Activated T-cell treated with anti-CD3 and anti-CD28 coated beads for 1 hour (primary cell): Measurements from ENCODE around the gene LPP.

ENCODE experiments used
- DNase-seq: peaks from one replicate; pipeline ENCODE4 v3.0.0-alpha.2; 2020; ENCODE audit warnings: low read depth

The LPP gene

DNA sequence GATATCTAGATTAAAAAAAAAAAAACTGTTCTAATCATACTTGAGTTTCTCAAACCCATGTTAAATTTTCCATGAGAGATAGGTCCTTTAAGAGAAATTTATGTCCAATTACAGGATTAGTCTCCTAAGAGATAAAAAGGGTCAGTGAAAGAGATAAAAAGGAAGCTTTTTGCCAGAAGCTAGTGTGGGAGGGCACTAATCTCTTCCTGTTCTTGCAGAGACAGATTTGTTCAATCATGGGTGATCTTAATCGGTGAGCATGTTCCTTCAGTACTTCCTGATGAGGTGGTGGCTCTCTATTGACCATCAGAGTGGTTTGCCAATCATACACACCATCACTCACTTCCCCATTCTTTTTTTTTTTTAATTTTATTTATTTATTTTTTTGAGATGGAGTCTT lies 16.9 kb upstream of the LPP start:
- no peak for DNase-seq

- no peak for DNase-seq
These were observed 14.5 kb upstream of the LPP start for GRCh38 chr3:188139466-188139865.

DNA sequence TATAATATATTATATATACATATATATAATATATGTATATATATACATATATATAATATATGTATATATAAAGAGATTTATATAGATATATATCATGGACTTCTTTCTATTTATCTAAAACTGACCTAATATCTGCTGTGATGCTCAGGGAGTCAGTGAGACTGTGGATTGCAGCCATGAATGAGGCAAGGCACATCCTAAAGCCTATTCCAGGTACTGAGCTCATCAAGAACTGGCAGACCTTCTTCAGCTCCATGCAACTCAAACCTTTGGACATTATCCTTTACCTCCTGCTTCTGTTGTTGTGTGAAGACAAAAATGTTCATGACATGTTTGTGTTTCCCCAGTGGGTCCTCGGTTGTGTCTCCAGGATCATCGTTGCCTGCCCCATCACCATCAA lies 7.7 kb upstream of the LPP start:
- no peak for DNase-seq

DNA sequence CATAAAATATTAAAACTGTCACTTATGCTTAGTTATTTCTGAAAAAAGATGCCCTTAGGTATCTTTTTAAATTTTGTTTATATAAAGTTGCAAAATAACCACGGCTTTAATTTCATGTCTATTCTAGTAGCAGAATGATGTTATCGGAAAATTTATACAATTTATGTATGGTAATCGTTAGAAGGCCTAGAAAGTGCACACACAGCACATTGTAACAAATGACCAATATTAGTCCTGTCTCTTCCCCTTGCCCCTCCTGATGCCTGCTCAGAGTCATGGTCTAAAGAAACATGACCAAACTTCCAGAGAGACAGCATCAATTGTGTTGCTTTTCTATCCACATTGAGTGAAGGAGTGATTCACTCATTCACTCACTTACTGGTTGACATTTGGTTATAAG lies 6.2 kb upstream of the LPP start:
- DNase-seq, result no peak

DNA sequence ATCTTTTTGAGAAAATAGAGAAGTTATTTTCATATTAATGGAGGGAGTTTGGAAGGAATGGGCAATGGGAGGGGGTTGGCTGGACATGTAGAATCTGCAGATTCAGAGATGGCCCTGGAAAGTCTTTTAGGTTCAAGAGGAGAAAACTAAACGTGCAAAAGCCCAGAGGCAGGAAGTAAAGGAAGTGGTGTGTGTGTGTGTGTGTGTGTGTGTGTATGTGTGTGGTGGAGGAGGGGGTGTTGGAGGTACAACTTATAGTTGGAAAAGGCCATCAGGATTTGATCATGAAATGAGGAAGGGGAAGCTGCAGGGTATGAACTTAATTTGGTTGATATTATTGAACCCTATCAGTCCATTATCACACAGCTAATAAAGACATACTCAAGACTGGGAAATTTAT lies 5.6 kb upstream of the LPP start:
- no peak for DNase-seq

GRCh38 chr3:188149587-188149986 lies 4.4 kb upstream of the LPP start:
- no peak for DNase-seq

DNA sequence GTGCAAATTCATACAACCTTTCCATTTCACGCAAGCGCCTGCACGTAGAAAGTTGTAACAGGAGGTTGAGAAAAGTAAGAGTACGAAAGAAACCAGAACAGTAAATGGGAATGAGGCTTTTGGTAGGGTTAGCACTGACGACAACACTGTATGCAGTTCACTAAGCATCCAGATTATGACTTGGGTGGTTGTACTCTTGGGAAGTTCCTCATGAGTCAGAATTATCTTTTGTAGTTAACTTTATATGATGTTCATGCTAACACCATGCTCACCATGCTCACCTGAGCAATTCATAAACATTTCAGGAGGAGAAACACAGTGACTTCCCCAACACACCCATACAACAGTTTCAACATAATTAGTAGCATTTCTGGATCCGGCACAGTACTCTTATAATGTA lies 3.0 kb upstream of the LPP start:
- no peak for DNase-seq

GRCh38 chr3:188151438-188151837 lies 2.5 kb upstream of the LPP start:
- no peak for DNase-seq

DNA sequence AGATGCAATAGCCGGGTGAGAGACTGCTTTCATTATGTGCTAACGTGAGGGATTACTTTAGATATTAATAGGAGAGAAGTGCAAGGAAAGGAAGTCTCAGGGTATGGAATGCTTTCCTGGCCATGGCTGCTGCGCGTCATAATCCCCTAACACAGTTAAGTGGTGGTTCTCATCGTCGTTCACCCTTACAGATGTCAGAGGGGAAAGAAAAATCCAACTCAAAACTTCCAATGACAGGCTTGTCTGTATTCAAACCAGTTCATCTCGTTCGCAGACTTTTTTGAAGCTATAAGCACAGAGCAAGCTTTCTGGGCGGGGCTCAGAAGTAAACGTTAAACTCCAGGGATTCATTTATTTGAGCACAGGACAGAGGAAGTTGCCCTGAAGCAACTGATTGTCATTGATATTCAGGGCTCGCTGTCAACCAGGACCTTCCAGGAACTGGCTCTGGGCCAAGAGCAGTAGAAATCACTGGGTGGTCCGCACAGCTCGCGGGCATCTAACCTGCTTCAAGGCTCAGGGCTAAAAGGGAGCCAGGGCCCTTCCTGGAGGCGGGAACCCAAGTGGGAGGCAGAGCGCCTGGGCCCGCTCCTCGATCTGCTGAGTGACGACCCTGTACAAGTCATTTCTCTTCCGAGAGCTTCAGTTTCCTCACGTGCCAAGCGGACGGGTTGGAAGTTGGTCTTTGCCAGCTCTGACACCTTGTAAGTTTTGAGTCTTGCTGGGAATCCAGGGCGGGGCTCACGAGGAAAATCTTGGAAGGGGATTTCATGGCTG lies 1.1 kb upstream of the LPP start:
- DNase-seq, result no peak

- peak; percentile 22 for DNase-seq
These were observed 432 bp upstream of the LPP start for GRCh38 chr3:188153437-188154013.

DNA sequence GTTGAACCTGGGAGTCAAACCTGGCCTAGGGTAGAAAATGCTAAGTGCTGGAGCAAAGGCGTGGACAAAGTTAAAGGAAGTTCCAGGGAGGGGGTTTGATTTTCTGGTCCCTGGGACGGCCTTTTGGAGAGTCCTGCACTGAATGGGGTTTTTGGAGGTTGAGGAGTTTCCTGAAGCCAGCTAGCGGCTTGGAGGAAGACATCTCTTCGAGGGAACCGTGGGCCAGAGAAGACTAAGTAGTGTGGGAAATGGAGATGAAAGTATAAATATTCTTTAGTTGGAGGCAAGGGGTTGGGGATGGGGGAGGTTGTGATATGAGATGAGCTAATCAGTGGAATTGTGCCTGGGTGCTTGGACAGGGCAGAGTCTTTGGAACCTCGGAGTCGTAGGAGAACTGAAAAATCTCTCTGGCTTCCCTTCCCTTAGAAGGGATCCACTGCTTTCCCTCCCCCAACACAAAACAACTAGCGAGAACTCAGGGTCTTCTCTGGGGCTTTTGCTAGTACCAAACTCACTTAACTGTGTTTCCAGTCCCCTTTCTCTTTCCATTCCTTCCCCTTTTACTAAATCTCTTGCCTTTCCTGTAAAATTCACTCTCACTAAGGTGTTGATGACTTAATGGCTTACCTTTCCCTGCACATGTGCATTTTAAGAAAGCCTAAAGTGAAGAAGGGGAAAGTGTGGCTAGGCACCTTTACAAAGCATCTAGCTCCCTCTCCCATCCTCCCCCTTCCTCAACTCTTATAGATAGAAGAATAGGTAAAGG lies 1.0 kb downstream of the LPP start:
- no peak for DNase-seq

DNA sequence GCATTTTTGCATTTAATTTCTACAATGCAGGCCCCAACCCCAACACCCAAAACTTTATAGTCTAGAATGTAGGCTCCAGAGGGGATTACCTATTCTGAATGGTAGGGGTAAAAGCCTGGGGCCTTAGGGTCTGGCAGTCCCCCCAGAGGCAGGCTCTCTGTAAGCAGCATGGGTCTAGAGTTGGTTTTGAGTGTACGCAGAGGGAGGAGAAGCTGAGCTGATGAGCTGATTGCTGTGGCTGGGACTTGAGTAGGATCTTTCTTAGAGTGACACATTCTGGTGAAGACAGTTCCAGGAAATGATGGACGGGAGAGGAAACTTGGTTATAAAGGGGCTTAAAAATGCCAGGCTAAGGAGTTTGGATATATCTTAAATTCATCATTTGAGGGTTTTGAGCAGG lies 2.1 kb downstream of the LPP start:
- DNase-seq, result no peak

- no peak for DNase-seq
These were observed 3.5 kb downstream of the LPP start for GRCh38 chr3:188157407-188157806.

DNA sequence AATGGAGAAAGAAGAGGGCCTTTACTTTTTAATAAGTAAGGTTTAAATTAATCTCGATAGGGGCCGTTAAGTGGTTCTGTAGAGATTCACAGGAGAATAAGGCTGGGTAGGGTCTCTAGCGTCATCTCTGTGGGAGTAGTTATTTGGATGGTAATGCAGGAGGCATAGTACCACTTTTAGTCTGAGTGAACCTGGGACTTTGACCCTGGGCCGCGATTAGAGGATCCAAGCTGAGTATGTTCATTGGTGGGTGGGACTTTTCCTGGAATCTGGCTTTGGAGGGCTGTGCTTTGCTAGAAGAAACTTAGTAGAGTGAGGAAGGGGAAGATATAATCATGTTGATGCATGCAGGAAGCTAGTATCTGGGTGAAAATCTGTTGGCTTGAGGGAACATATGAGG lies 4.0 kb downstream of the LPP start:
- DNase-seq, result no peak

GRCh38 chr3:188158731-188159310 lies 4.9 kb downstream of the LPP start:
- DNase-seq, result no peak

GRCh38 chr3:188160751-188161150 lies 6.8 kb downstream of the LPP start:
- no peak for DNase-seq

GRCh38 chr3:188164248-188164687 lies 10.3 kb downstream of the LPP start:
- DNase-seq, result no peak

DNA sequence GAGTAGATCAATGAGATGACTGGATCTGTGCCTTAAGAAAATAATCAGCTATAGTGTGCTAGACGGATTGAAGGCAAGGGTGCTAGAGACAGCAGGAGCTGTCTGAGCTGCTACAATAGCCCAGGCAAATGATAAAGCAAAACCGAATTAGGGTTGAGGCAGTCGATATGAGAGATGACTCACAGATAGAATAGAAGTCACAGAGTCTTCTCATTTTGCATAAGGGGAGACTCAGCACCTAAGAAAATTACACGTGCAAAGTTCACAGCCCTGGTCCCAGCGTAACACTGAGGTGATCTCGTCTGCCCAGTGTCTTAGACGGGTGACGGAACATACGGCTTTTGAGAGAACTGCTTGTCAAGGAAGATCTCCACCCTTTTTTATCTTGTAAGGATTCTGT lies 11.6 kb downstream of the LPP start:
- DNase-seq, result no peak

DNA sequence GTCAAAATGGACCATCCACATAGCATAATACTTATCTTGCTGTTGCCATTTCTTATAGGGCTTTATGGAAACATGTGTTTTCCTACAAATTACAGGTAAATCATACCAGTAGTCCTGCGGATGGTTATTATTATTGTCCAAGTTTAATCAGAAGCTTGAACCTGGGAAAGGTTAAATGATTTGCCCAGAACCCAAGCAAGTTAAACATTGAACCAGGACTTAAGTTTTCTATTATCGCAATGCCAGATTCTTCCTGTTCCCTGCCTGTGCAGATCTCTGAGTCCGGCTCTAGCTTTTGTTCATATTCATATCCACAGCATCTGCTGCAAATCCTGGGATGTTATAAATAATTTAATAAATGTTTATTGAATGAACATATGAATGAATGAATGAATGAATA lies 12.5 kb downstream of the LPP start:
- no peak for DNase-seq

DNA sequence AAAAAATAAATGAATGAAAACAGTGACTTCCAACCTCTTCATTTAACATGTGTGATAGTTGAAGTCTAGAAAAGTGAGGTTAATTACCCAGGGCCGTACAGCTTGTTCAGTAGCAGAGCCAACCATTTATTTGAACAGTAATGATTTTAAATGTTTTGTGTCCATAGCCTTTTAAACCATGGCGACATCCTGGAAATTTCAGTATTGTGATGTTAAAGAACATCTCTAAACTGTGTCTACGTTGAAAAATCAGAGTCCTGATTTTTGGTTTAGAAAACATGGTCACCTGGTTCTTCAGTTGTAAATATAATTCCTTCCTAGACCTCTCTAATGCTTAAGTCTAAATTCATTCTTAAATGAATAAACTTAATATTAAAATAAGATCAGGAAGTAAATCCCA lies 14.2 kb downstream of the LPP start:
- DNase-seq, result no peak

GRCh38 chr3:188168648-188169047 lies 14.7 kb downstream of the LPP start:
- no peak for DNase-seq

GRCh38 chr3:188169830-188170455 lies 16.0 kb downstream of the LPP start:
- no peak for DNase-seq
